H9 (cell line): ENCODE data around the gene AKR1E2. TPM values are rescaled to one million over a fixed set of nuclear protein-coding genes. Genes with fewer than 3 reads are reported as not detected.

Experiments
- DNase-seq: peaks from one replicate; pipeline ENCODE4 v3.0.0-alpha.2; 2017
- H2AFZ ChIP-seq: one replicate; pipeline ENCODE4 v1.6.1; 2013; ENCODE audit warnings: mild to moderate bottlenecking, low read length, control low read depth, moderate library complexity
- H2AK5ac ChIP-seq: 2 replicates; pipeline ENCODE4 v1.6.1; 2013; ENCODE audit warnings: low read length, control low read depth, mixed read lengths; ENCODE audit not compliant: insufficient read length
- H2BK120ac ChIP-seq: one replicate; pipeline ENCODE4 v1.6.1; 2013; ENCODE audit warnings: low read depth, mild to moderate bottlenecking, low read length, control low read depth, inconsistent platforms; ENCODE audit not compliant: poor library complexity, severe bottlenecking
- H2BK12ac ChIP-seq: 2 replicates; pipeline ENCODE4 v1.6.1; 2013; ENCODE audit warnings: low read length, control low read depth, mixed read lengths, low read depth; ENCODE audit not compliant: insufficient read length
- H2BK15ac ChIP-seq: 2 replicates; pipeline ENCODE4 v1.6.1; 2013; ENCODE audit warnings: low read depth, low read length, control low read depth
- H2BK20ac ChIP-seq: one replicate; pipeline ENCODE4 v1.6.1; 2013; ENCODE audit warnings: low read depth, mild to moderate bottlenecking, low read length, control low read depth, inconsistent platforms; ENCODE audit not compliant: poor library complexity, severe bottlenecking
- H2BK5ac ChIP-seq: 2 replicates; pipeline ENCODE4 v1.6.1; 2013; ENCODE audit warnings: low read length, control low read depth, mixed read lengths; ENCODE audit not compliant: insufficient read length
- H3K14ac ChIP-seq: 2 replicates; pipeline ENCODE4 v1.6.1; 2013; ENCODE audit warnings: low read length, control low read depth; ENCODE audit not compliant: insufficient read depth
- H3K18ac ChIP-seq: 2 replicates; pipeline ENCODE4 v1.6.1; 2013; ENCODE audit warnings: low read depth, mild to moderate bottlenecking, mixed read lengths, low read length, control low read depth; ENCODE audit not compliant: insufficient read length
- H3K23ac ChIP-seq: 2 replicates; pipeline ENCODE4 v1.6.1; 2013; ENCODE audit warnings: low read length, control low read depth, mixed read lengths, low read depth; ENCODE audit not compliant: insufficient read length
- H3K23me2 ChIP-seq: 2 replicates; pipeline ENCODE4 v1.6.1; 2013; ENCODE audit warnings: low read depth, mild to moderate bottlenecking, mixed read lengths, low read length, control low read depth; ENCODE audit not compliant: insufficient read length, poor library complexity, severe bottlenecking
- H3K27ac ChIP-seq: 2 replicates; pipeline ENCODE4 v1.5.1; 2013; ENCODE audit warnings: low read length, control low read depth, mixed read lengths, low read depth; ENCODE audit not compliant: insufficient read length
- H3K27me3 ChIP-seq: 2 replicates; pipeline ENCODE4 v1.6.1; 2013; ENCODE audit warnings: low read length, control low read depth, inconsistent platforms; ENCODE audit not compliant: insufficient read depth
- H3K4ac ChIP-seq: 2 replicates; pipeline ENCODE4 v1.6.1; 2013; ENCODE audit warnings: low read depth, mild to moderate bottlenecking, control low read depth, inconsistent platforms, low read length, moderate library complexity
- H3K4me1 ChIP-seq: 2 replicates; pipeline ENCODE4 v1.6.1; 2013; ENCODE audit warnings: low read length, control low read depth, inconsistent platforms; ENCODE audit not compliant: insufficient read depth
- H3K4me2 ChIP-seq: 2 replicates; pipeline ENCODE4 v1.6.1; 2013; ENCODE audit warnings: low read length, control low read depth, mixed read lengths; ENCODE audit not compliant: insufficient read length, insufficient read depth
- H3K56ac ChIP-seq: 2 replicates; pipeline ENCODE4 v1.6.1; 2013; ENCODE audit warnings: low read depth, mild to moderate bottlenecking, mixed read lengths, low read length, control low read depth; ENCODE audit not compliant: insufficient read length
- H3K79me1 ChIP-seq: 2 replicates; pipeline ENCODE4 v1.6.1; 2013; ENCODE audit warnings: low read depth, mild to moderate bottlenecking, moderate library complexity, low read length, control low read depth, inconsistent platforms; ENCODE audit not compliant: insufficient read depth, poor library complexity, severe bottlenecking
- H3K79me2 ChIP-seq: 2 replicates; pipeline ENCODE4 v1.6.1; 2013; ENCODE audit warnings: low read length, control low read depth, inconsistent platforms; ENCODE audit not compliant: insufficient read depth
- H3K9ac ChIP-seq: 2 replicates; pipeline ENCODE4 v1.6.1; 2013; ENCODE audit warnings: low read length, control low read depth, mixed read lengths; ENCODE audit not compliant: insufficient read length; ENCODE audit errors: extremely low read depth
- H3K9me3 ChIP-seq: one replicate; pipeline ENCODE4 v1.6.1; 2013; ENCODE audit warnings: low read depth, low read length, inconsistent platforms; ENCODE audit not compliant: control insufficient read depth
- H3T11ph ChIP-seq: one replicate; pipeline ENCODE4 v1.6.1; 2013; ENCODE audit warnings: mild to moderate bottlenecking, low read length, control low read depth, inconsistent platforms
- H4K20me1 ChIP-seq: one replicate; pipeline ENCODE4 v1.6.1; 2013; ENCODE audit not compliant: control insufficient read depth, insufficient read length, insufficient read depth
- H4K5ac ChIP-seq: 2 replicates; pipeline ENCODE4 v1.6.1; 2013; ENCODE audit warnings: low read depth, mild to moderate bottlenecking, mixed read lengths, low read length, control low read depth; ENCODE audit not compliant: insufficient read length
- H4K8ac ChIP-seq: replicated peaks from 2 replicates; pipeline ENCODE4 v1.6.1; 2013; ENCODE audit warnings: low read length, control low read depth, mixed read lengths, low read depth; ENCODE audit not compliant: insufficient read length
- H4K91ac ChIP-seq: 2 replicates; pipeline ENCODE4 v1.6.1; 2013; ENCODE audit warnings: low read depth, mild to moderate bottlenecking, moderate library complexity, mixed read lengths, low read length, control low read depth; ENCODE audit not compliant: insufficient read length
- H3K27ac Mint-ChIP-seq, 3 experiments: 2 replicates in 2 of 3; 3 replicates in 1 of 3; pipeline ENCODE4 v1.8.0; 2020 to 2021; ENCODE audit warnings: mixed read lengths in 3 of 3, mild to moderate bottlenecking in 1 of 3, moderate library complexity in 1 of 3
- H3K27me3 Mint-ChIP-seq: 2 replicates; pipeline ENCODE4 v1.8.0; 2021; ENCODE audit warnings: low read depth, mild to moderate bottlenecking, moderate library complexity, mixed read lengths
- H3K36me3 Mint-ChIP-seq, 3 experiments: 2 replicates in 2 of 3; 3 replicates in 1 of 3; pipeline ENCODE4 v1.8.0; 2020 to 2021; ENCODE audit warnings: low read depth in 3 of 3, mixed read lengths in 3 of 3; ENCODE audit not compliant: insufficient read depth in 1 of 3
- H3K4me1 Mint-ChIP-seq, 2 experiments: 2 replicates each; pipeline ENCODE4 v1.8.0; 2020; ENCODE audit warnings: mixed read lengths in 2 of 2
- H3K4me3 Mint-ChIP-seq, 2 experiments: 2 replicates in 1 of 2; 3 replicates in 1 of 2; pipeline ENCODE4 v1.8.0; 2020 to 2021; ENCODE audit warnings: mild to moderate bottlenecking in 2 of 2, mixed read lengths in 2 of 2, moderate library complexity in 1 of 2
- H3K9me3 Mint-ChIP-seq, 2 experiments: 2 replicates in 1 of 2; 3 replicates in 1 of 2; pipeline ENCODE4 v1.8.0; 2020; ENCODE audit warnings: mild to moderate bottlenecking in 2 of 2, mixed read lengths in 2 of 2, moderate library complexity in 1 of 2
- CTCF ChIP-seq: fragments of 200-600 bp; sonication (generic); conservative IDR thresholded peaks from 3 replicates; pipeline ENCODE4 v1.8.0; 2021; ENCODE audit warnings: antibody characterized with exemption, mild to moderate bottlenecking
- WGBS: extraction: QIAGEN DNeasy Blood & Tissue Kit; methylation state at CpG from one replicate; pipeline ENCODE4 v1.1.7; 2013; ENCODE audit warnings: missing lambda C conversion rate, low lambda C conversion rate, mixed read lengths; ENCODE audit not compliant: insufficient read length; ENCODE audit errors: extremely low coverage; 5-methylcytosine and 5-hydroxymethylcytosine counted together
- total RNA-seq: library from RNA; stranded (reverse); gene quantifications from 2 replicates; pipeline ENCODE4 v1.2.1, GENCODE V29; 2021

Gene AKR1E2
- total RNA-seq, 1 experiment from 2014 or later: 2.2 TPM

DNA sequence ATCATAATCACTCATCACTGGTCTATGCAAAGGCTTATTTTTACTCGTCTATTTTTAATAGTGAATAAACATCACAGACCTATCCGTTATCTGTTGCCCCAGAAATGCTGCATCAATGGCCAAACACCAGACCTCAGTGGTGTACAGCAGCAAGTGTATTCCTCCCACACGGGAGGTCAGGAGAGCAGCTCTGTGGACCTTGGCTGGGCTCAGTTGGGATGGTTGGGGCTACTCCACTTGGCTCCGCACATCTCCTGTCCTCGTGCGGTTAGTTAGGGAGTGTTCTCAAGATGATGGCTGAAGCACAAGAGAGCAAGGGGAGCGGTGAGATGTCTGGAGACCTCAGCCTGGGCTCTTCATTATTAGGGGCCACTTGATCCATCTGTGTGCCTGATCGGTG, 2.0 kb downstream of the AKR1E2 start:
- peaks cover 0 to 4% of the 10 kb centered on the region in 2 experiments; a peak in 1 of 4 replicates for H3K4me1 Mint-ChIP-seq
- Histone ChIP-seq H4K91ac (no peak overlapping the region), H3K4ac (no peak overlapping the region), H2AK5ac (no peak overlapping the region), H3K79me1 (no peaks in the 10 kb centered on the region), H3K27me3 (no peaks in the 10 kb centered on the region), H3K56ac (no peak overlapping the region), H2BK12ac (no peak overlapping the region), H3T11ph (no peak overlapping the region), H2BK5ac (no peak overlapping the region), H2BK15ac (no peak overlapping the region), H3K27ac (no peak overlapping the region), H3K14ac (no peak overlapping the region), H4K20me1 (no peaks in the 10 kb centered on the region), H2BK20ac (no peak overlapping the region), H4K5ac (no peak overlapping the region), H3K9me3 (no peaks in the 10 kb centered on the region), H3K23me2 (no peaks in the 10 kb centered on the region), H3K4me1 (no peaks in the 10 kb centered on the region), H3K23ac (no peak overlapping the region), H3K4me2 (no peak overlapping the region), H2AFZ (no peak overlapping the region), H4K8ac (no peak overlapping the region), H3K18ac (no peak overlapping the region), H3K9ac (no peak overlapping the region), H2BK120ac (no peak overlapping the region), H3K79me2 (no peaks in the 10 kb centered on the region)
- H3K27ac Mint-ChIP-seq: no peak overlapping the region
- no peak for DNase-seq
- no peak overlapping the region for H3K4me3 Mint-ChIP-seq
- H3K9me3 Mint-ChIP-seq: peaks cover 17 to 68% of the 10 kb centered on the region in 2 experiments
- H3K27me3 Mint-ChIP-seq: peaks cover 29% of the 10 kb centered on the region
- peaks cover under 1 to 11% (median 2%) of the 10 kb centered on the region in 3 experiments; a peak in 4 of 7 replicates for H3K36me3 Mint-ChIP-seq
- no peak for TF ChIP-seq CTCF
- WGBS: no CpG with 5 or more reads among the region's 8 CpGs
